Embryonic facial prominence (tissue), 1 donor: Measurements from ENCODE around the gene AHNAK.

Source experiments
- DNase-seq: peaks from one replicate; pipeline ENCODE4 v3.0.0-alpha.2; 2016; ENCODE audit errors: extremely low spot score

The AHNAK gene

DNA sequence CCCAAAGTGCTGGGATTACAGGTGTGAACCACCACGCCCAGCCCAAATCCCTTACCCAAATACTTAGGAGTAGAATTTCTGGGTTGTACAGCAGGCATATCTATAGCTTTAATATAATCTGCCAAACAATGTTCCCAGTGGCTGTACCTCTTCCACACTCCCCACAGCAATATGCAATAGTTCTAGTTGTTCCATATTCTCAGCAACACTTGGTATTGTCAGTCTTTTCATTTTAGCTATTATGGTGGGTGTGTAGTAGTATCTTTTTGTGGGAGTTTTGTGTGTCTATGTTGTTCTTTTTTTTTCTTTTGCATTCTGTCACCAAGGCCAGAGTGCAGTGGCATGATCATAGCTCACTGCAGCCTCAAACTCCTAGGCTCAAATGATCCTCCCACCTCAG is 109.0 kb downstream of the AHNAK start:
- no peak for DNase-seq

DNA sequence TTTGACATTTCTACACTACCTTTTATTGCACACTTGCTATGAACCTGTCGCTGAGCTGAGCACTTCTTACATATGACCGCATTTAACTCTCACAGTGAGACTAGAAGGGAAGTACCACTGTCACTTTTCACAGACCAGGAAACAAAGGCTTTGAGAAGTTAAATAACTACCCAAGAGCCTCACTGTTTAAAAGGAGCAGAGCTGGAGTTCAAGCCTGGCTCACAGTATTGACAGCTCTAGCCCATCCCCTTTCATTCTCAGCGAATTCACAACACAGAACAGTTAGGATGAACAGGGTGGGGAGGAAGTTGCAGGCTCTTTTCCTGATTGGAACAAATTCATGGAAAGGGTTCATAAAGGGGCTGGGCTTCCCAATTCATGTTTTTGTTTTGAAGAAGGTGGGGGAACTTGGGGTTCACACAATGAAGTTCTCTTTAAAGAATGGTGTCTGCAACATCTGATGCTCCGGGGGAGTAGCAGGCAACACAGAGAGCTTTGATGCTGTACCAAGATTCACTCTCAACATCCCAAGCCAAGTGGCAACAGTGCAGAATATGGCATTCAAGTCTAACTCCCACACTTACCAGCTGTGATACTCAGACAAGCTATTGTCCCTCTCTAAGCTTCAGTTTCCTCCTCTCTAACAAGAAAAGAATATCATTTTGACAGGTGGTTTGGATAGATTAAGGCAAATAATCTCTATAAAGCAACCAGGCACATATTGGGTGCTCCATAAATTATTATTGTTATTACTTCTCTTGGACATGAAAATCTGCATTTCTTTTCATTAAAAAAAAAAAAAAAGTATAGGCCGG is 110.6 kb downstream of the AHNAK start:
- DNase-seq = no peak

DNA sequence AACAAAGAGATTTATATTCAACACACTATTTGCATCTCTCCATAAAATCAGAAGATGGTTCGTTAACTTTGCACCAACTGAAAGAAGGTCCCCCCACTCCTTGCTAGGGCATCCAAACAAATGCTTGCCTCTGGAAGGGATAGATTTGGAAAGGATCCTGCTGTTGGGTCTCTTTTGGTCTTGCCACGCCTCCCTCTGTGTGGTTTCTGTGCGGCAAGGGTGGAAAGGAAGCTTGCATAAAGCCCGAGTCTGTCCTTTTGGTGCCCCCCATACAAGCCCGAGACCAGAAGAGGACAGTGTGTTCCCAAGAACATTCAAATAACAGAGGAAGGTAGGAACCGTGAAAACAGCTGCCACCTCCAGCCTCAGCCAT is 112.7 kb downstream of the AHNAK start:
- DNase-seq = no peak

- no peak for DNase-seq
Measured at GRCh38 chr11:62433141-62433903, 113.3 kb downstream of the AHNAK start.

- DNase-seq = no peak
Measured at GRCh38 chr11:62432695-62433094, 113.9 kb downstream of the AHNAK start.

DNA sequence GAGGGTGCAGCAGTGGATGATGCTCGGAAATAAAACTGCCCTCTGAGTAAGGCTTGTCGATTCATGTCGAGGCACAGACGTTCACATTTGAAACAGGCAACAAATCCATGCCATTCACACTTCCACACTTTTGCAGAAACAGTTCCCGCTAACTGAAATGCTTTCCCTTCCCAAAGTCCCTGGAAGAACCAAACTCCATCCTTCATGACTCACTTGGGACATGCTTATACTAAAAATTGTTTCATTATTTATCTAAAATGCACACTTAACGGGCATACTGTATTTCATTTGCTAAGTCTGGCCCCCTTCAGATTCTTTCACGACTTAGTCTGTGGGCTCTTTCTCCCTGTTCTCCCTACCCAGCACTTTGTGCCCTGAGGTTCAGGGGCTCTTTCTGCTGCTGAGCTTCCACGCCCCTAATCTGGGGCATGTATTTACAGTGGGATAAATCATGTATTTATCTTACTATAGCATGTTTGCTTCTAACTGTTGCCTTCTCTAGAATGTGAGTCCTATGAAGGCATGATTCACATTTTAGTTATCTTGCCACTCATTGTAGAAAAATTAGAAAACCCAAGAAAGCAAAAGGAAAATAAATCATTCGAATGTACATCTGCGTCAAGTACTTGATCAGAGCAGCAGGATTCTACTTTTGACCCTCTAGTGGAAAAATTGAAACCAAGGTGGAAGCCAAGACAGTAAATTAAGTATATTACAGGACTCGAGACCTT is 115.3 kb downstream of the AHNAK start:
- DNase-seq = no peak

- no peak for DNase-seq
Measured at GRCh38 chr11:62430425-62430824, 116.2 kb downstream of the AHNAK start.

- no peak for DNase-seq
Measured at GRCh38 chr11:62428871-62429560, 117.6 kb downstream of the AHNAK start.

GRCh38 chr11:62427630-62428233 is 118.9 kb downstream of the AHNAK start:
- DNase-seq = no peak

GRCh38 chr11:62423012-62423411 is 123.6 kb downstream of the AHNAK start:
- no peak for DNase-seq

GRCh38 chr11:62421996-62422395 is 124.6 kb downstream of the AHNAK start:
- DNase-seq = no peak

- DNase-seq = no peak
Measured at GRCh38 chr11:62420882-62421281, 125.7 kb downstream of the AHNAK start.

DNA sequence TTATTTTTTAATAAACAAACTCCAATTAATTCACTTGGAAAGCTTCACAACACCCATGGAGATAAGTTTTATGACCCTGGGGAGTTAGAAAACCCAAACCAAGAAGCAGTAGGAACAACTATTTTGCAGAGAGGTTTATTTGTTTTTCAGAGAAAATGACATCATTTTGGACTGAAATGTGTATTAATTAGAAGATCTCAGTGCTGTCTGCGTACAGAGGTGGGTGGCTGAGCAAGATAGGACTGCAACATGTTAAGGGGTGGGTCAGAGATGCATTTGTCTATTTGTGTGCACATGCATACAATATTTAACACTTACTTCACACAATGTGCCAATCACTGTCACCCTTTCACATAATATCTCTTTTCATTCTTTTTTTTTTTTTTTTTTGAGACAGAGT is 126.7 kb downstream of the AHNAK start:
- no peak for DNase-seq

DNA sequence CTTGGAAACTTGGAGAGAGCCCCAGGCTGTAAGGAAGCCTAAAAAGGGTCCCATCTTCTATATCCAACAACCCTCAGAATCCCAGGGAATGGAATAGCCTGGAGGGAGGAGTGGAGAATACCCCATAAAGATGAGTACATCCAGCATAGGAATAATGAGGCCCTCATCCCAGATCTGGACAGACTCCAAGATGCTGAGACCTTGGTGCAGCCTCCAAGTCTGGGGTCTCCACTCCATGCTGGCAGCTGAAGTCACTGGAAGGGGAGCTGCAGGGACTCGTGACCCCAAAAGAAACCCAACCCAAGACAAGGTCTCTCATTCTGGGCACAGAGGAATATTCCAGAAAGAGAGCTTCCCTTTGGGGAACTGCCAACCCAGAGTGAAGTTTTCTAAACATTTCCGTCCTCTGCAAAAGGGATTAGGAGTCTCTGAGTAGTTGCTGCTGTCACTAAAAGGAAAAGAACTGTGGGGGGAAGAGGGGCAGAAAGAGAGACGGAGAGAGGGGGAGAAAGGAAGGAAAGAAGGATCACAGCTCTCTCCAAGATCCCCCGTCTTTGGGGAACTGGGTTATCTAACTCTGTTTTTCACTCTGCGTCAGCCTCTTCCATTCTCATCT is 127.2 kb downstream of the AHNAK start:
- no peak for DNase-seq

GRCh38 chr11:62418733-62419132 is 127.9 kb downstream of the AHNAK start, which contains the start of gene SCGB1A1:
Gene SCGB1A1, plus strand, starts transcription at chr11:62419033. Its CDS starts 63 bp downstream, at chr11:62419096.
- no peak for DNase-seq

GRCh38 chr11:62418136-62418535 is 128.5 kb downstream of the AHNAK start:
- DNase-seq = no peak

- DNase-seq = no peak
Measured at GRCh38 chr11:62416596-62416995, 130.0 kb downstream of the AHNAK start.

- DNase-seq = no peak
Measured at GRCh38 chr11:62413060-62413696, 133.4 kb downstream of the AHNAK start.

- DNase-seq = no peak
Measured at GRCh38 chr11:62411524-62411923, 135.1 kb downstream of the AHNAK start.

- no peak for DNase-seq
Measured at GRCh38 chr11:62410972-62411371, 135.6 kb downstream of the AHNAK start.
